Activated CD8-positive, alpha-beta memory T cell treated with anti-CD3 and anti-CD28 coated beads for 36 hours (primary cell): ENCODE results near the gene APBB3. TPM values are rescaled to one million over a fixed set of nuclear protein-coding genes. Genes with fewer than 3 reads are reported as not detected.
"Not testable (repeated sequence)": the region's sequence is repeated elsewhere in the genome, so short reads cannot be mapped to it uniquely, and the experiment has no call there.

Experiments used
- CTCF ChIA-PET: fragments of 350-600 bp; sonication (Branson Sonifier 250); formaldehyde crosslinking; loops from one replicate; lab custom pipeline; 2021; ENCODE audit warnings: antibody characterized with exemption; lab: Charles Lee
- POLR2A ChIA-PET: fragments of 350-600 bp; sonication (Branson Sonifier 250); formaldehyde crosslinking; loops from one replicate; lab custom pipeline; 2021; ENCODE audit warnings: antibody characterized with exemption; lab: Charles Lee
- total RNA-seq, 2 experiments: library from RNA; stranded (reverse); gene quantifications; one replicate each; pipeline ENCODE4 v1.2.3, GENCODE V29; 2021

Gene APBB3
- total RNA-seq, result 10 to 100 TPM; 14.1 to 15.3 TPM

DNA sequence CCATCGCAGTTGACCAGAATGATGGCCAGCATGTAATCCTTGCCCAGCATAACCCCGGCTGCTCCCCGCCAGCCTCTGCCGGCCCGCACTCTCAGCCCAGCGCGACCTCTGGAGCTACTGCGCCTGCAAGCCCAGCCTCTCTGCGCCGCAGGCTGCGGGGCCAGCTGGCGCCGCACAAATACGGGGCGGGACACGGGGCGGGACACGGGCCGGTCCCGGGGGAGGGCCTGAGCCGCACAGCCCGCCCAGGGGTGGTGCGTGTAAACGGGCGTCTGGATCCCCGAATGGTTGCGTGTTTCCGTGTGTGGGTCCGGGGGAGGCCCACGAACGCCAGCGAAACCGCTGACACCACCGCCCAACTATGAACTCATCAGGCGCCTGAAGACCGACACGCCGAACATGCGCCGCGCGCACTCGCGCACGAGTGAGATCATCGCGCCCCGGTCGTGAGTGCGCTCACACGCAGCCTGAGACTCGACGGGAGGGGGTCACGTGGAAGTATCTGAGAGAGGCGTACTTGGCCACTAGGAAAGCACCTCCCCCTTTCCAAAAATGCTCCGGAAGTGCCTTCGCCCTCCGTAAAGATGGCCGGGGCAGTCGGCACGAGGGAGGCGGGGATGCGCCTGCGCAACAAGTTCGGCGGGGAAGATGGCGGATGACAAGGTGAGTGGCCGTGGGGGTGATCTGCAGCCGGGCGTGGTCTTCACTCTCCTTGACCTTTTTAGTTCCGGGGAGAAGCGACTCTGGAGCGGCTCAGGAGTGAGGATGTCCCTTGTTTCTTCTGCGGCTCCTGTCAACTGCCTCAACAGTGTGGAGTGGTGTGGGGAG, at the start of gene APBB3, which contains the start of gene SLC35A4:
Gene APBB3, minus strand, starts transcription at position 403 of the 828 bp plus-strand sequence. Its CDS starts 353 bp downstream, at position 50.
Gene SLC35A4, plus strand, starts transcription at position 633 of the 828 bp plus-strand sequence. CDS start 2,342 bp downstream, outside the sequence.
- POLR2A ChIA-PET, result interaction anchor here (0.6 to 1.8 kb wide), 8 partner anchors 17 to 1352 kb away, joined by 3 to 5 read pairs (median 4); partner anchors contain the start of genes CD14, EIF4EBP3, HARS1 and HARS2
- CTCF ChIA-PET, result interaction anchor here (0.6 to 1.5 kb wide), 3 partner anchors 10 to 71 kb away, joined by 3 to 4 read pairs (median 3); no protein-coding TSS in a partner anchor

DNA sequence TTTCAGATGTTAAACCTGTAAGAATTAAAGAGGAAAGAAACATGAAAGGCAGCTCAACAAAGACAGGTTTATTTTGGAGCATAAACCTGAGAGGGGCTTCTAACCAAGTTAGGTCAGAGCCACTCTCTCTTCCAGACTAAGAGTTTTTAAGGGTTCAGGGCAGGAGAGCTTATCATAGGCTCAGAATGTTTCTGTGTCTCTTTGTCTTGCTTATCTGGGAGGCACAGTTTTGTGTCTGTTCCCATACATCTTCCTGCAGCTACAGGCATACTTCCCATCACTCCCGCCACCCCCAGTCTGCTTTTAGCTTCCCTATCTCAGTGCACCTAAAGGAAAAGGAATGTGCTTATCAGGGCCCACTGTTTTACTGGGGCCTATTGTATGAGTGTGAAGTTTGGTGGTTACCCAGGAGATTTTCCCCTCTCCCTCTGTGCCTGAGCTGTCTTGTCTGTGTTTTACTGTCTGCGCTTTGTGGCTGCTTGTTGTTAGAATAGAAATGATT, 46.7 kb upstream of the APBB3 start:
- ChIA-PET CTCF (no interaction called here), POLR2A (no interaction called here)

DNA sequence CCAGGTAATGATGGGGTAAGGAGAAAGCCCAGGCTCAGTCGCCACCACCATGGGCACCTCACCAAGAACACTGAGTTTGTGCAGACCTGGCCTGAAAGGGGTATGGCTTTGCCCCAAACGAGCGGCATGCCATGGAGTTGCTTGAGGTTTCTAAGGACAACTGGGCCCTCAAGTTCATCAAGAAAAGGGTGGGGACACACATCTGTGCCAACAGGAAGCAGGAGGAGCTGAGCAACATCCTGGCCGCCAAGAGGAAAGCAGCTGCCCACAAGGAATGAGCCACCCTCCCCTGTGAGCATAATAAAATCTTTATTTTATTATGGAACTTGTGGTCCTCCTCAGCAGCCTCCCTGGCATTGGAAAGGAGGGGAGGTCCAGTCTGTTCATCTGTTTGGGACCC, 44.7 kb upstream of the APBB3 start:
- ChIA-PET POLR2A (no interaction called here), CTCF (interaction anchor here (0.5 kb wide), 1 partner anchor 254 kb away, joined by 3 read pairs; no protein-coding TSS in a partner anchor)

- CTCF ChIA-PET, result interaction anchor here (0.5 kb wide), 1 partner anchor 254 kb away, joined by 3 read pairs; no protein-coding TSS in a partner anchor
- POLR2A ChIA-PET, result no interaction called here
Observed at GRCh38 chr5:140608722-140609121, 44.3 kb upstream of the APBB3 start.

DNA sequence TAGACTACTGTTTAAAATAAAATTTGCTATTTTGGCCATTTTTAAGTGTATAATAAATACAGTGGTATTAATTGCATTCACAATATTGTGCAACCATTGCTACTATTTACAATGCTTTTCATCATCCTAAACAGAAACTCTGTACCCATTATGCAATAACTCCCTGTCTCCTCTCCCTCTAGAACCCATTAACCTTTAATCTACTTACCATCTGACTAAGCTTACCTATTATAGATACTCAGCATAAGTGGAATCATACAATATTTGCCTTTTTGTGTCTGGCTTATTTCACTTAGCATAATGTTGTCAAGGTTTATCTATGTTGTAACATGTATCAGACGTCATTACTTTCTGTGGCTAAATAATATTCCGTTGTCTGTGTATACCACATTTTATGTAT, 42.6 kb upstream of the APBB3 start:
- POLR2A ChIA-PET, result no interaction called here
- CTCF ChIA-PET, result no interaction called here

- ChIA-PET CTCF (no interaction called here), POLR2A (no interaction called here)
Observed at GRCh38 chr5:140605879-140606278, 41.5 kb upstream of the APBB3 start.

DNA sequence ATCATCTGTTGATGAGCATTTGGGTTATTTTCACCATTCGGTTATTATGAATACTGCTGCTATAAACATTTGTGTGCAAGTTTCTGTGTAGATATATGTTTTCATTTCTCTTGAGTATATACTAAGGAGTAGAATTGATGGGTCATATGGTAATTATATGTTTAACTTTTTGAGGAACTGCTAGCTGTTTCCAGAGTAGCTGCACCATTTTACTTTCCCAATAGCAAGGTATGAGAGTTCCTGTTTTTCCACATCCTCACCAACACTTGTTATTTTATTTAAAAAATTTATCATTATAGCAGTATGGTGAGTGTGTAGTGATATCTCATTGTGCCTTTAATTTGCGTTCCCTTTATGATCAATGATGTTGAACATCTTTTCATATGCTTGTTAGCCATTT, 39.3 kb upstream of the APBB3 start:
- ChIA-PET POLR2A (no interaction called here), CTCF (interaction anchor here (0.6 kb wide), 1 partner anchor 617 kb away, joined by 3 read pairs; no protein-coding TSS in a partner anchor)

DNA sequence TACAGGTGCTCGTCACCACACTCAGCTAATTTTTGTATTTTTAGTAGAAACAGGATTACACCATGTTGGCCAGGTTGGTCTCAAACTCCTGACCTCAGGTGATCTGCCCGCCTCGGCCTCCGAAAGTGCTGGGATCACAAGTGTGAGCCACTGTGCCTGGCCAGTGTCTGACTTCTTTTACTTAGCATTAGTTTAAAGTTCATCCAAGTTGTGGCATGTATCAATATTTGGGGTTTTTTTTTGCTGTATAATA, 39.0 kb upstream of the APBB3 start:
- POLR2A ChIA-PET, CTCF ChIA-PET: not testable (repeated sequence)

- ChIA-PET CTCF (no interaction called here), POLR2A (no interaction called here)
Observed at GRCh38 chr5:140602147-140602546, 37.7 kb upstream of the APBB3 start.

- ChIA-PET CTCF (interaction anchor here (0.7 kb wide), 1 partner anchor 222 kb away, joined by 3 read pairs; no protein-coding TSS in a partner anchor), POLR2A (no interaction called here)
Observed at GRCh38 chr5:140600096-140600495, 35.7 kb upstream of the APBB3 start.

GRCh38 chr5:140598836-140599235, 34.4 kb upstream of the APBB3 start:
- ChIA-PET CTCF (no interaction called here), POLR2A (no interaction called here)

- CTCF ChIA-PET, result no interaction called here
- POLR2A ChIA-PET, result no interaction called here
Observed at GRCh38 chr5:140596321-140596741, 31.9 kb upstream of the APBB3 start.

- ChIA-PET POLR2A (no interaction called here), CTCF (no interaction called here)
Observed at GRCh38 chr5:140595538-140596300, 31.3 kb upstream of the APBB3 start.

GRCh38 chr5:140594169-140594568, 29.8 kb upstream of the APBB3 start:
- ChIA-PET POLR2A (no interaction called here), CTCF (no interaction called here)

DNA sequence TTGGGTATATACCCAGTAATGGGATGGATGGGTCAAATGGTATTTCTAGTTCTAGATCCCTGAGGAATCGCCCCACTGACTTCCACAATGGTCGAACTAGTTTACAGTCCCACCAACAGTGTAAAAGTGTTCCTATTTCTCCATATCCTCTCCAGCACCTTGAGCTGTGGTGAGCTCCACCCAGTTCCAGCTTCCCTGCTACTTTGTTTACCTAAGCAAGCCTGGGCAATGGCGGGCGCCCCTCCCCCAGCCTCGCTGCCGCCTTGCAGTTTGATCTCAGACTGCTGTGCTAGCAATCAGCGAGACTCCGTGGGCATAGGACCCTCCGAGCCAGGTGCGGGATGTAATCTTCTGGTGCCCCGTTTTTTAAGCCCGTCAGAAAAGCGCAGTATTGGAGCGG, 28.7 kb upstream of the APBB3 start:
- CTCF ChIA-PET, POLR2A ChIA-PET: not testable (repeated sequence)

DNA sequence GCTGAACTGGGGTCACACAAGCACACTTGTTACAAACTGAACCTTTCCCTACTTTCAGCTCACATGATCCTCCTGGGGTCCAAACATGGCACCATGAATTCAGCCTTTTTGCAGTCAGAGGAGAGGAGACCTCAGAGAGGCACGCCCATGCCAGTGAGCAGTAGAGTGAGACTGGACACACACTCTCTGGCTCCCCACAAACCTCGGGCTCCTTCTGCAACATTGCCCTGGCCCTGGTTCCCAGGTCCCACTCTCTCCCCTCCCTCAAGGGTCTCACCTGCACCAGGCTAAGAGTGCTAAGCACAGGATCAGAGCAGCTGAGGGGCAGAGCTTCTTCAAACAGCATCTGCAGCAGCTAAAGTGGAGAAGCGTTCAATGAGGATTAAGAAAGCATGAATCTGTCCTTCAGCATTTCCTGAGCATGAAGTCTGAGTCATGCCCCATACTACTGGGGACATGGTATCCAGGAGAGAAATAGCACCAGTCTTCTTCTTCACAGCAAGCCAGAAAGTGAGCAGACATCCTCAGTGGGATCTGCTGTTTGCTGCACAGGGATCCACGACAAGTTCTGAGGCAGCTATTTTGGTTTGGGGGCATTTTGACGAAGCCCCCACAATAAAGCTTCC, 27.5 kb upstream of the APBB3 start:
- POLR2A ChIA-PET, result no interaction called here
- CTCF ChIA-PET, result interaction anchor here (0.5 kb wide), 2 partner anchors 58 to 128 kb away, joined by 3 read pairs; no protein-coding TSS in a partner anchor

GRCh38 chr5:140590861-140591260, 26.5 kb upstream of the APBB3 start:
- CTCF ChIA-PET, result no interaction called here
- POLR2A ChIA-PET, result no interaction called here

DNA sequence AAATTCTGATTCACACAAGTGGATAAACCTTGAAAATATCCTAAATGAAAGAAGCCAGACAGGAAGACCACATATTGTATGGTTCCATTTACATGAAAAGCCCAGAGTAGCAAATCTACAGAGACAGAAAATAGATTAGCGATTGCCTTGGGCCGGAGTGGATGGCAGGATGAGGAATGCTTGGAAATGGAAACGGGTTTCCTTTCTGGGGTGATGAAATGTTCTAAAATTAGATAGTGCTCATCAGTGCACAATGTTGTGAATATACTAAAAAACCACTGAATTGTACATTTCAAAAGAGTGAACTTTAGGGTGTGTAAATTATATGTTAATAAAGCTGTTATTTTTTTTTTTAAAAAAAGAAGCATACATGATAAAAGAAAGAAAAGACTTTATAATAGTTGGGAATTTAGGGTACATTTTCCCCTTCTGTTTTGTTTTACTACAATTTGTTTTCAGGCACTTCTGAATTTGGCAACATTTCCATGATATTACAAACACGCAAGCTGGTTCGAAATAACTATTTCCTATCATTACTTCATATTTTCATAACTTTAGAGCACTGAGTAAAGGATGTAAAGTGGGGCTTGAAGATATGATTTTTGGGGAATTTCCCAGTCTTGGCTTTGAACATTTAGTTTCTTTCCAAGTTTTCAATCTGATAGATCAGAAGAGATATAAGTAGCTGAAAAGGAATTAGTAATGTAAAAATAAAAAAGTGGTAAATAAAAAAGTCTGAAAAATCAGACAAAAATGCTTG, 24.1 kb upstream of the APBB3 start:
- CTCF ChIA-PET, result no interaction called here
- POLR2A ChIA-PET, result no interaction called here

- ChIA-PET CTCF (no interaction called here), POLR2A (no interaction called here)
Observed at GRCh38 chr5:140587495-140587894, 23.1 kb upstream of the APBB3 start.
